Neural crest cell (in vitro differentiated cells): Measurements from ENCODE around the gene ERCC1. TPM values are rescaled to one million over a fixed set of nuclear protein-coding genes. Genes with fewer than 3 reads are reported as not detected.
"Not testable (repeated sequence)": the region's sequence is repeated elsewhere in the genome, so short reads cannot be mapped to it uniquely, and the experiment has no call there.

Source experiments
- DNase-seq: peaks from one replicate; pipeline ENCODE4 v3.0.0; 2021; ENCODE audit warnings: low read depth, mixed read lengths, low spot score
- H3K27ac Mint-ChIP-seq: one replicate; pipeline ENCODE4 v1.8.0; 2021; ENCODE audit warnings: mild to moderate bottlenecking, mixed read lengths; ENCODE audit not compliant: unreplicated experiment
- H3K27me3 Mint-ChIP-seq: 2 replicates; pipeline ENCODE4 v1.8.0; 2021; ENCODE audit warnings: low read depth, mild to moderate bottlenecking, mixed read lengths
- H3K36me3 Mint-ChIP-seq: 2 replicates; pipeline ENCODE4 v1.8.0; 2021; ENCODE audit warnings: low read depth, mild to moderate bottlenecking, mixed read lengths
- H3K4me1 Mint-ChIP-seq: 2 replicates; pipeline ENCODE4 v1.8.0; 2021; ENCODE audit warnings: mixed read lengths
- H3K4me3 Mint-ChIP-seq: one replicate; pipeline ENCODE4 v1.8.0; 2021; ENCODE audit warnings: mild to moderate bottlenecking, mixed read lengths
- H3K9me3 Mint-ChIP-seq: 2 replicates; pipeline ENCODE4 v1.8.0; 2021; ENCODE audit warnings: mixed read lengths
- CTCF ChIP-seq: fragments of 200-600 bp; sonication (generic); conservative IDR thresholded peaks from 2 replicates; pipeline ENCODE4 v1.5.0; 2021; ENCODE audit warnings: antibody characterized with exemption, mild to moderate bottlenecking
- total RNA-seq: library from RNA; stranded (reverse); gene quantifications from 2 replicates; pipeline ENCODE4 v1.2.1, GENCODE V29; 2021

The ERCC1 gene
- total RNA-seq, 1 donor from 2014 or later: 115 TPM

- Mint-ChIP-seq H3K36me3 (no peaks in the 10 kb centered on the region), H3K9me3 (no peaks in the 10 kb centered on the region), H3K4me3 (peak overlapping the region; percentile 66), H3K27me3 (no peaks in the 10 kb centered on the region), H3K4me1 (peaks cover 28% of the 10 kb centered on the region), H3K27ac (no peak overlapping the region)
- no peak for DNase-seq
- TF ChIP-seq CTCF: no peak
Observed at GRCh38 chr19:45439190-45439568, 15.5 kb upstream of the ERCC1 start.

DNA sequence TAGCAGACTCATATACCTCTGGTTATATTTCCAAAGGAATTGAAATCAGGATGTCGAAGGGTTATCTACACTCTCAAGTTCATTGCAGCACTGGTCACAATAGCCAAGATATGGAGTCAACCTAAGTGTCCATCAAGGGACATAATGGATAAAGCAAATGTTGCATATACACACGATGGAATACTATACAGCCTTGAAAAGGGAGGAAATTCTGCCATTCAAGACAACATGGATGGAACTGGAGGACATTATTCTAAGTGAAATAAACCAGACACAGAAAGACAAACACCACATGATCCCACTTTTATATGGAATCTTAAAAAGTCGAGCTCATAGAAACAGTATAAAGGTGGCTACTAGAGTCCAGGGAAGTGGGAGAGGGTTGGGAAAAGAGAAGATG, 13.6 kb upstream of the ERCC1 start:
- Mint-ChIP-seq H3K27me3 (no peaks in the 10 kb centered on the region), H3K36me3 (no peaks in the 10 kb centered on the region), H3K4me1 (peaks cover 13% of the 10 kb centered on the region), H3K4me3 (peak overlapping the region; percentile 49), H3K27ac (no peak overlapping the region), H3K9me3 (no peaks in the 10 kb centered on the region)
- DNase-seq: no peak
- TF ChIP-seq CTCF: no peak

DNA sequence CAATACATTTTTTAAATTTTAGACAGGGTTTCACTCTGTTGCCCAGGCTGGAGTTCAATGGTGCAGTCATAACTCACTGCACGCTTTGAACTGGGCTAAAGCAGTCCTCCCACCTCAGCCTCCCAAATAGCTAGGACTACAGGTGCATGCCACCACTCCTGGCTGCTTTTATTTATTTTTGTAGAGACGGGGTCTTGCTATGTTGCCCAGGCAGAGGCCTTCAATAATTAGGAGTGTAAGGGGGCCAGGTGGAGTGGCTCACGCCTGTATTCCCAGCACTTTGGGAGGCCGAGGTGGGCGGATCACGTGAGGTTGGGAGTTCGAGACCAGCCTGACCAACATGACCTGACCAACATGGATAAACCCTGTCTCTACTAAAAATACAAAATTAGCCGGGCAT, 8.8 kb upstream of the ERCC1 start:
- not testable (repeated sequence) for H3K36me3 Mint-ChIP-seq, H3K4me1 Mint-ChIP-seq, DNase-seq, H3K9me3 Mint-ChIP-seq, H3K4me3 Mint-ChIP-seq, H3K27ac Mint-ChIP-seq
- H3K27me3 Mint-ChIP-seq: peaks cover 19% of the 10 kb centered on the region

GRCh38 chr19:45431008-45431407, 7.3 kb upstream of the ERCC1 start:
- not testable (repeated sequence) for DNase-seq, H3K36me3 Mint-ChIP-seq, H3K9me3 Mint-ChIP-seq, H3K4me1 Mint-ChIP-seq, H3K27ac Mint-ChIP-seq
- H3K27me3 Mint-ChIP-seq: peaks cover 20% of the 10 kb centered on the region
- peak overlapping the region; percentile 23 for H3K4me3 Mint-ChIP-seq

- Mint-ChIP-seq H3K4me3 (peak overlapping the region; percentile 27), H3K27me3 (peaks cover 20% of the 10 kb centered on the region), H3K4me1 (peaks cover 14% of the 10 kb centered on the region)
- H3K27ac Mint-ChIP-seq, H3K36me3 Mint-ChIP-seq, H3K9me3 Mint-ChIP-seq, DNase-seq: not testable (repeated sequence)
Observed at GRCh38 chr19:45429896-45430295, 6.2 kb upstream of the ERCC1 start.

- no peaks in the 10 kb centered on the region for H3K9me3 Mint-ChIP-seq
- peaks cover 26% of the 10 kb centered on the region for H3K4me1 Mint-ChIP-seq
- H3K36me3 Mint-ChIP-seq: no peaks in the 10 kb centered on the region
- peak; percentile 40 for DNase-seq
- peak overlapping the region; percentile 87 for H3K4me3 Mint-ChIP-seq
- H3K27ac Mint-ChIP-seq: peak overlapping the region; percentile 81
- peak; percentile 58 for TF ChIP-seq CTCF
- peaks cover 20% of the 10 kb centered on the region for H3K27me3 Mint-ChIP-seq
Observed at GRCh38 chr19:45428384-45429231, 4.9 kb upstream of the ERCC1 start.
